ENCODE results near the gene C9orf78.

C9orf78 gene

GRCh38 chr9:129857207-129857606 lies 22.1 kb upstream of the C9orf78 start:
- no peaks in the 10 kb centered on the region for H3K27me3 ChIP-seq (ENCODE audit: insufficient read depth, poor library complexity, severe bottlenecking)
- no peak for DNase-seq (ENCODE audit: low read depth in 1 of 2, low spot score in 1 of 2)
- H3K4me3 ChIP-seq (replicated peaks; ENCODE audit: insufficient read depth, low read length), result no peak overlapping the region
- TF ChIP-seq SPI1 (IDR thresholded peaks at IDR 0.05; ENCODE audit: borderline replicate concordance, low read depth) (no peak), POLR2AphosphoS5 (IDR thresholded peaks at IDR 0.05; ENCODE audit: low read depth) (no peak), CTCF (IDR thresholded peaks at IDR 0.05; ENCODE audit: insufficient read depth, low read length) (no peak), GABPA (IDR thresholded peaks at IDR 0.05; ENCODE audit: low read depth) (no peak), REST (IDR thresholded peaks at IDR 0.05; ENCODE audit: insufficient replicate concordance, low read depth) (no peak)
- no peak overlapping the region for H3K27ac ChIP-seq (replicated peaks)

- TF ChIP-seq POLR2AphosphoS5 (IDR thresholded peaks at IDR 0.05; ENCODE audit: low read depth) (peak; percentile 68), REST (IDR thresholded peaks at IDR 0.05; ENCODE audit: insufficient replicate concordance, low read depth) (no peak)
- H3K27me3 ChIP-seq (ENCODE audit: insufficient read depth, poor library complexity, severe bottlenecking), result no peaks in the 10 kb centered on the region
- peak in 1 of 2 experiments; percentile 53 for DNase-seq (ENCODE audit: low read depth in 1 of 2, low spot score in 1 of 2)
- H3K4me3 ChIP-seq (replicated peaks; ENCODE audit: insufficient read depth, low read length), result no peak overlapping the region
- peak overlapping the region; percentile 68 for H3K27ac ChIP-seq (replicated peaks)
Observed at GRCh38 chr9:129854588-129855110, 19.6 kb upstream of the C9orf78 start.

- no peak for DNase-seq (ENCODE audit: low read depth in 1 of 2, low spot score in 1 of 2)
- H3K27ac ChIP-seq (replicated peaks), result peak overlapping the region; percentile 68
- H3K27me3 ChIP-seq (ENCODE audit: insufficient read depth, poor library complexity, severe bottlenecking), result no peaks in the 10 kb centered on the region
- no peak overlapping the region for H3K4me3 ChIP-seq (replicated peaks; ENCODE audit: insufficient read depth, low read length)
- TF ChIP-seq GABPA (IDR thresholded peaks at IDR 0.05; ENCODE audit: low read depth) (no peak), CTCF (IDR thresholded peaks at IDR 0.05; ENCODE audit: insufficient read depth, low read length) (no peak), REST (IDR thresholded peaks at IDR 0.05; ENCODE audit: insufficient replicate concordance, low read depth) (no peak)
Observed at GRCh38 chr9:129853614-129854013, 18.5 kb upstream of the C9orf78 start.

GRCh38 chr9:129852579-129852978 lies 17.5 kb upstream of the C9orf78 start:
- Histone ChIP-seq H3K27me3 (ENCODE audit: insufficient read depth, poor library complexity, severe bottlenecking) (no peaks in the 10 kb centered on the region), H3K27ac (replicated peaks) (peak overlapping the region; percentile 68), H3K4me3 (replicated peaks; ENCODE audit: insufficient read depth, low read length) (no peak overlapping the region)
- DNase-seq (ENCODE audit: low read depth in 1 of 2, low spot score in 1 of 2), result no peak
- TF ChIP-seq POLR2AphosphoS5 (IDR thresholded peaks at IDR 0.05; ENCODE audit: low read depth) (0 out of 2 replicates have a peak, but pooled peaks have one; percentile 4), REST (IDR thresholded peaks at IDR 0.05; ENCODE audit: insufficient replicate concordance, low read depth) (no peak), GABPA (IDR thresholded peaks at IDR 0.05; ENCODE audit: low read depth) (no peak)
